GM12878 (cell line): ENCODE results near the gene MAPK1IP1L. TPM values are rescaled to one million over a fixed set of nuclear protein-coding genes. Genes with fewer than 3 reads are reported as not detected.

Source experiments
- ATAC-seq: fragments of 200-7000 bp; cut with Tn5 transposase; 3 replicates; pipeline ENCODE4 v1.9.1; 2020; ENCODE audit warnings: mild to moderate bottlenecking, moderate library complexity
- BruUV-seq: library from RNA; stranded (reverse); fragments of 400-500 nt; replicated peaks from 2 replicates; lab custom pipeline; 2021; lab: Mats Ljungman, UMichigan
- CTCF ChIA-PET: fragments of 300-600 bp; sonication (Branson Sonifier 250); formaldehyde crosslinking; extraction: SDS; loops from one replicate; lab custom pipeline; 2021; ENCODE audit warnings: inconsistent platforms; lab: Yijun Ruan, JAX
- POLR2A ChIA-PET: fragments of 350-600 bp; formaldehyde crosslinking; extraction: SDS; loops from one replicate; lab custom pipeline; 2021; ENCODE audit warnings: inconsistent platforms; lab: Charles Lee
- RAD21 ChIA-PET: fragments of 300-600 bp; sonication (Branson Sonifier 250); formaldehyde crosslinking; loops from one replicate; lab custom pipeline; 2023; ENCODE audit warnings: antibody characterized with exemption; ENCODE audit not compliant: unreplicated experiment; lab: Charles Lee
- SMC1A ChIA-PET: fragments of 300-600 bp; sonication (Branson Sonifier 250); formaldehyde crosslinking; loops from one replicate; lab custom pipeline; 2023; ENCODE audit not compliant: unreplicated experiment, uncharacterized antibody; lab: Charles Lee
- DNase-seq: peaks from one replicate; pipeline ENCODE4 v3.0.0-alpha.2; 2011; ENCODE audit warnings: low read depth, low spot score
- FAIRE-seq: peaks from 3 replicates; lab custom pipeline; 2011; peaks lifted over from hg19 to GRCh38; lab: Jason Lieb, UNC
- H2AFZ ChIP-seq: 2 replicates; pipeline ENCODE4 v1.6.0; 2011; ENCODE audit warnings: low read depth, low read length, control low read depth; ENCODE audit not compliant: control insufficient read depth
- H3K27ac ChIP-seq: 2 replicates; pipeline ENCODE4 v1.5.1; 2011; ENCODE audit warnings: control low read depth; ENCODE audit not compliant: control insufficient read depth, insufficient read depth
- H3K27me3 ChIP-seq, 2 experiments: replicated peaks in 1 of 2; 2 replicates each; pipeline versions ENCODE4 v1.6.0 to v1.6.1; 2011; ENCODE audit warnings: low read length in 1 of 2; ENCODE audit not compliant: control insufficient read depth in 2 of 2, insufficient read depth in 2 of 2
- H3K36me3 ChIP-seq, 2 experiments: 2 replicates each; pipeline ENCODE4 v1.5.1; 2011; ENCODE audit warnings: low read length in 1 of 2; ENCODE audit not compliant: control insufficient read depth in 2 of 2, insufficient read depth in 2 of 2
- H3K4me1 ChIP-seq: 2 replicates; pipeline ENCODE4 v1.6.1; 2011; ENCODE audit warnings: mild to moderate bottlenecking, low read length, moderate library complexity, mixed read lengths; ENCODE audit not compliant: control insufficient read depth, insufficient read depth
- H3K4me2 ChIP-seq: 2 replicates; pipeline ENCODE4 v1.6.0; 2011; ENCODE audit warnings: control low read depth; ENCODE audit not compliant: control insufficient read depth, insufficient read depth
- H3K4me3 ChIP-seq: fragments of 200-600 bp; sonication (generic); 2 replicates; pipeline ENCODE4 v1.5.1; 2016
- H3K79me2 ChIP-seq: 2 replicates; pipeline ENCODE4 v1.6.0; 2011; ENCODE audit warnings: low read length; ENCODE audit not compliant: control insufficient read depth, insufficient read depth
- H3K9ac ChIP-seq: 2 replicates; pipeline ENCODE4 v1.8.0; 2011; ENCODE audit warnings: low read length, control low read depth, mixed read lengths; ENCODE audit not compliant: control insufficient read depth, insufficient read depth
- H3K9me3 ChIP-seq: replicated peaks from 3 replicates; pipeline ENCODE4 v1.5.1; 2011; ENCODE audit warnings: mild to moderate bottlenecking, low read length; ENCODE audit not compliant: control insufficient read depth, insufficient read depth
- H4K20me1 ChIP-seq: 2 replicates; pipeline ENCODE4 v1.6.0; 2011; ENCODE audit not compliant: control insufficient read depth, insufficient read depth
- BACH1 ChIP-seq: fragments of 450-650 bp; IDR thresholded peaks from 2 replicates; pipeline ENCODE4 v1.6.1; 2017; ENCODE audit warnings: mild to moderate bottlenecking, borderline replicate concordance
- CREB1 ChIP-seq: IDR thresholded peaks from 2 replicates; pipeline ENCODE4 v1.6.1; 2012; ENCODE audit warnings: low read depth, mild to moderate bottlenecking, inconsistent platforms
- EED ChIP-seq: sonication (generic); IDR thresholded peaks from 2 replicates; pipeline ENCODE4 v1.6.1; 2016; ENCODE audit warnings: antibody characterized with exemption, low read depth
- EZH2 ChIP-seq: IDR thresholded peaks from 2 replicates; pipeline ENCODE4 v1.6.1; 2012; ENCODE audit warnings: low read depth, mild to moderate bottlenecking, control low read depth, inconsistent platforms, low read length, borderline replicate concordance; ENCODE audit not compliant: control insufficient read depth
- IKZF1 ChIP-seq: fragments of 450-650 bp; conservative IDR thresholded peaks from 2 replicates; pipeline ENCODE4 v1.6.1; 2017; ENCODE audit warnings: antibody characterized with exemption, mild to moderate bottlenecking
- IKZF2 ChIP-seq, 2 experiments: fragments of 450-650 bp; IDR thresholded peaks; 2 replicates each; pipeline ENCODE4 v1.6.1; 2017; ENCODE audit warnings: mild to moderate bottlenecking in 2 of 2, moderate library complexity in 2 of 2
- IRF5 ChIP-seq: fragments of 450-650 bp; IDR thresholded peaks from 2 replicates; pipeline ENCODE4 v1.6.1; 2017; ENCODE audit warnings: borderline replicate concordance
- MTA2 ChIP-seq: fragments of 450-650 bp; IDR thresholded peaks from 2 replicates; pipeline ENCODE4 v1.6.1; 2016; ENCODE audit warnings: low read depth, mild to moderate bottlenecking, moderate library complexity
- MXI1 ChIP-seq: fragments of 150-350 bp; IDR thresholded peaks from 2 replicates; pipeline ENCODE4 v1.6.1; 2011; ENCODE audit warnings: low read depth, mild to moderate bottlenecking, inconsistent platforms, low read length, improper control_type of control experiment
- SUPT20H ChIP-seq: IDR thresholded peaks from 2 replicates; pipeline ENCODE4 v1.6.1; 2011; ENCODE audit warnings: low read depth, mild to moderate bottlenecking, low read length, moderate library complexity, borderline replicate concordance; ENCODE audit not compliant: control insufficient read depth
- TBL1XR1 ChIP-seq: IDR thresholded peaks from 2 replicates; pipeline ENCODE4 v1.6.1; 2012; ENCODE audit warnings: low read depth, low read length, improper control_type of control experiment
- ZBTB40 ChIP-seq: fragments of 450-650 bp; IDR thresholded peaks from 2 replicates; pipeline ENCODE4 v1.6.1; 2016; ENCODE audit warnings: mild to moderate bottlenecking, moderate library complexity, borderline replicate concordance
- ZNF207 ChIP-seq: fragments of 450-650 bp; IDR thresholded peaks from 2 replicates; pipeline ENCODE4 v1.6.1; 2014; ENCODE audit warnings: antibody characterized with exemption, mild to moderate bottlenecking, borderline replicate concordance
- ZNF217 ChIP-seq: fragments of 450-650 bp; IDR thresholded peaks from 2 replicates; pipeline ENCODE4 v1.6.1; 2017; ENCODE audit warnings: antibody characterized with exemption, mild to moderate bottlenecking
- ZNF24 ChIP-seq: fragments of 450-650 bp; IDR thresholded peaks from 2 replicates; pipeline ENCODE4 v1.6.1; 2017; ENCODE audit warnings: antibody characterized with exemption, mild to moderate bottlenecking
- ZZZ3 ChIP-seq: IDR thresholded peaks from 2 replicates; pipeline ENCODE4 v1.6.1; 2011; ENCODE audit warnings: low read depth; ENCODE audit not compliant: control insufficient read depth, insufficient read length
- WGBS: methylation state at CpG from one replicate; pipeline ENCODE4 v1.1.6; 2016; ENCODE audit warnings: low lambda C conversion rate; ENCODE audit not compliant: insufficient replicate concordance, insufficient coverage; ENCODE audit errors: missing lambda C conversion rate; 5-methylcytosine and 5-hydroxymethylcytosine counted together
- in situ Hi-C: fragments of 300-500 bp; cut with MboI; formaldehyde crosslinking; loops from 9 replicates; pipeline ENCODE4 v1.14.3; 2018; ENCODE audit warnings: mixed read lengths
- intact Hi-C: fragments of 100-400 bp; cut with micrococcal nuclease; formaldehyde crosslinking; loops from one replicate; pipeline ENCODE4 v1.14.2; 2022; ENCODE audit not compliant: unreplicated experiment
- polyA plus RNA-seq, 11 experiments: library from polyadenylated mRNA; depleted of rRNA in 4 of 11; unstranded in 6 of 11; stranded (reverse) in 5 of 11; fragments of >200 nt; fragmentation: Nextera tagmentation in 4 of 11; fragmentation: Illumina TruSeq in 1 of 11; extraction: Ambion mirVana in 4 of 11; extraction: Trizol in 1 of 11; gene quantifications; 1 replicate in 1 of 11; 2 replicates in 10 of 11; pipeline versions ENCODE4 v1.2.1 to v1.2.3, GENCODE V29; 2011 to 2016; ENCODE audit warnings: inconsistent platforms in 2 of 11, missing spikeins in 2 of 11, low read depth in 1 of 11
- total RNA-seq, 4 experiments: library from RNA; depleted of rRNA in 3 of 4; stranded (reverse); fragments of >200 nt in 3 of 4; fragmentation: Illumina TruSeq in 1 of 4; extraction: Trizol in 1 of 4; gene quantifications; 2 replicates each; pipeline versions ENCODE4 v1.2.1 to v1.2.3, GENCODE V29; 2013 to 2021

MAPK1IP1L gene
- total and polyA plus RNA-seq, 10 of the 15 experiments (the other 5 are each of a cell fraction or from before 2014, with no cell fraction given) = 44.6 to 117 (median 73.0) TPM

- TF ChIP-seq MTA2 (peak; percentile 97), SUPT20H (no peak), EED (peak; percentile 60; the same call in 1 of the 2 replicates), IRF5 (no peak), ZNF217 (no peak; the same call in 1 of the 2 replicates)
- TF ChIP-seq, all 136 proteins: peak for 50
Observed at GRCh38 chr14:55102141-55102621, 50.7 kb downstream of the MAPK1IP1L start (continued).

- SMC1A ChIA-PET = interaction anchor here (0.7 to 4.1 kb wide), 30 partner anchors 8 to 255 kb away, joined by 3 to 42 read pairs (median 4); partner anchors contain the start of genes DLGAP5, LGALS3 and MAPK1IP1L
- Histone ChIP-seq H3K4me2 (peak overlapping the region; percentile 94), H3K36me3 (no peaks in the 10 kb centered on the region), H2AFZ (peak overlapping the region; percentile 63), H3K9ac (peak overlapping the region; percentile 77), H3K9me3 (peaks cover 6% of the 10 kb centered on the region; the same call in 2 of the 3 replicates), H3K79me2 (no peaks in the 10 kb centered on the region), H3K27me3 (no peaks in the 10 kb centered on the region), H4K20me1 (no peaks in the 10 kb centered on the region), H3K27ac (peak overlapping the region; percentile 99), H3K4me1 (peaks cover 57% of the 10 kb centered on the region), H3K4me3 (peak overlapping the region; percentile 2; the same call in 1 of the 2 replicates)
- POLR2A ChIA-PET = interaction anchor here (0.6 to 2.8 kb wide), 13 partner anchors 15 to 224 kb away, joined by 3 to 14 read pairs (median 7); partner anchors contain the start of genes LGALS3 and MAPK1IP1L
- ATAC-seq (peak; percentile 71), FAIRE-seq (peak; percentile 94), DNase-seq (peak; percentile 95)
- intact Hi-C loops = loop anchor here (2.0 to 10.0 kb wide), 3 partner anchors 52 to 172 kb away; partner anchors contain the start of genes DLGAP5, FBXO34 and MAPK1IP1L
- in situ Hi-C loops = no loop called here
- WGBS = under 1% methylated on average over 13 of the region's 13 CpGs
- BruUV-seq = no TSS peak
- RAD21 ChIA-PET = interaction anchor here (0.5 to 3.2 kb wide), 17 partner anchors 11 to 200 kb away, joined by 3 to 27 read pairs (median 4); partner anchors contain the start of genes DLGAP5, GCH1, LGALS3 and MAPK1IP1L
- CTCF ChIA-PET = interaction anchor here (0.6 to 3.6 kb wide), 15 partner anchors 11 to 169 kb away, joined by 3 to 15 read pairs (median 3); no protein-coding TSS in a partner anchor
- TF ChIP-seq ZNF24 = 0 out of 2 replicates have a peak, but pooled peaks have one; percentile 51
- TF ChIP-seq TBL1XR1 = peak; percentile 48; the same call in 1 of the 2 replicates
- peak; percentile 96 to 97 for TF ChIP-seq IKZF2 (IDR thresholded peaks at IDR 0.05)
- TF ChIP-seq EZH2 = no peak
- TF ChIP-seq IKZF1 = peak; percentile 94
- 0 out of 2 replicates have a peak, but pooled peaks have one; percentile 12 for TF ChIP-seq MXI1
- TF ChIP-seq CREB1 = 0 out of 2 replicates have a peak, but pooled peaks have one; percentile 25
- TF ChIP-seq BACH1 = peak; percentile 71; the same call in 1 of the 2 replicates
- TF ChIP-seq ZNF207 = no peak
- 0 out of 2 replicates have a peak, but pooled peaks have one; percentile 14 for TF ChIP-seq ZBTB40
- no peak for TF ChIP-seq ZZZ3
Observed at GRCh38 chr14:55103005-55103640, 51.7 kb downstream of the MAPK1IP1L start.
